NOMO-1 treated with dmso at 0.1 percent for 144 hours (cell line): Measurements from ENCODE around the gene HOXD8.
A peak's percentile ranks its signal among the peaks of the same experiment; 100 is the strongest.

Experiments used
- DNase-seq: peaks from one replicate; lab custom pipeline; 2025; ENCODE audit not compliant: unreplicated experiment; lab: John Stamatoyannopoulos, UW

The HOXD8 gene

GRCh38 chr2:176128172-176128981 is 1.1 kb upstream of the HOXD8 start:
- DNase-seq = no peak

GRCh38 chr2:176129813-176130146 is 275 bp downstream of the HOXD8 start:
- no peak for DNase-seq

- no peak for DNase-seq
These were observed 847 bp downstream of the HOXD8 start for GRCh38 chr2:176130147-176130956.

- DNase-seq = no peak
These were observed 1.7 kb downstream of the HOXD8 start for GRCh38 chr2:176130957-176131847.

GRCh38 chr2:176131848-176132158 is 2.3 kb downstream of the HOXD8 start:
- DNase-seq = no peak

GRCh38 chr2:176132205-176133171 is 3.0 kb downstream of the HOXD8 start:
- DNase-seq = no peak

- DNase-seq = no peak
These were observed 3.9 kb downstream of the HOXD8 start for GRCh38 chr2:176133389-176133788.

GRCh38 chr2:176134035-176134434 is 4.5 kb downstream of the HOXD8 start:
- DNase-seq = no peak

- DNase-seq = no peak
These were observed 5.5 kb downstream of the HOXD8 start for GRCh38 chr2:176135035-176135440.

- DNase-seq = no peak
These were observed 7.1 kb downstream of the HOXD8 start for GRCh38 chr2:176136374-176137251.

- DNase-seq = no peak
These were observed 7.7 kb downstream of the HOXD8 start for GRCh38 chr2:176137252-176137580.

- no peak for DNase-seq
These were observed 8.4 kb downstream of the HOXD8 start for GRCh38 chr2:176137906-176138305.

GRCh38 chr2:176138526-176138922 is 9.0 kb downstream of the HOXD8 start:
- DNase-seq = no peak

- DNase-seq = no peak
These were observed 9.6 kb downstream of the HOXD8 start for GRCh38 chr2:176138923-176139660.

- DNase-seq = no peak
These were observed 10.4 kb downstream of the HOXD8 start for GRCh38 chr2:176139661-176140512.

GRCh38 chr2:176140513-176141317 is 11.2 kb downstream of the HOXD8 start:
- peak; percentile 29 for DNase-seq

GRCh38 chr2:176142281-176142680 is 12.8 kb downstream of the HOXD8 start:
- no peak for DNase-seq
